SK-N-SH (cell line): Measurements from ENCODE around the gene AGPAT3.

Experiments used
- CTCF ChIP-seq: fragments of 200-600 bp; sonication (generic); IDR thresholded peaks from 2 replicates; pipeline ENCODE4 v1.6.1; 2017; ENCODE audit warnings: antibody characterized with exemption, mild to moderate bottlenecking, moderate library complexity
- EP300 ChIP-seq, 2 experiments: IDR thresholded peaks; 2 replicates each; pipeline versions ENCODE4 v1.4.0 to v1.6.1; 2012; ENCODE audit warnings: borderline replicate concordance in 1 of 2, low read depth in 1 of 2, low read length in 1 of 2
- FOXJ3 ChIP-seq: sonication (generic); formaldehyde crosslinking; IDR thresholded peaks from 2 replicates; pipeline ENCODE4 v1.5.1; 2020; ENCODE audit warnings: mild to moderate bottlenecking, missing genetic modification reagents
- JUND ChIP-seq: IDR thresholded peaks from 2 replicates; pipeline ENCODE4 v1.4.0; 2012
- POLR2AphosphoS5 ChIP-seq: IDR thresholded peaks from 2 replicates; pipeline ENCODE4 v1.6.1; 2012; ENCODE audit warnings: low read depth, low read length
- RAD21 ChIP-seq: IDR thresholded peaks from 2 replicates; pipeline ENCODE4 v1.6.1; 2012; ENCODE audit warnings: mild to moderate bottlenecking, low read length
- SIN3A ChIP-seq: IDR thresholded peaks from 2 replicates; pipeline ENCODE4 v1.6.1; 2012; ENCODE audit warnings: low read depth, mild to moderate bottlenecking, low read length, moderate library complexity, borderline replicate concordance
- TAF1 ChIP-seq: IDR thresholded peaks from 2 replicates; pipeline ENCODE4 v1.6.1; 2012; ENCODE audit warnings: low read depth, mild to moderate bottlenecking, low read length, moderate library complexity, borderline replicate concordance
- TCF12 ChIP-seq: IDR thresholded peaks from 2 replicates; pipeline ENCODE4 v1.4.0; 2012
- USF1 ChIP-seq: IDR thresholded peaks from 2 replicates; pipeline ENCODE4 v1.4.0; 2012; ENCODE audit warnings: low read depth, borderline replicate concordance
- YY1 ChIP-seq: IDR thresholded peaks from 2 replicates; pipeline ENCODE4 v1.4.0; 2012; ENCODE audit warnings: low read depth, mild to moderate bottlenecking

DNA sequence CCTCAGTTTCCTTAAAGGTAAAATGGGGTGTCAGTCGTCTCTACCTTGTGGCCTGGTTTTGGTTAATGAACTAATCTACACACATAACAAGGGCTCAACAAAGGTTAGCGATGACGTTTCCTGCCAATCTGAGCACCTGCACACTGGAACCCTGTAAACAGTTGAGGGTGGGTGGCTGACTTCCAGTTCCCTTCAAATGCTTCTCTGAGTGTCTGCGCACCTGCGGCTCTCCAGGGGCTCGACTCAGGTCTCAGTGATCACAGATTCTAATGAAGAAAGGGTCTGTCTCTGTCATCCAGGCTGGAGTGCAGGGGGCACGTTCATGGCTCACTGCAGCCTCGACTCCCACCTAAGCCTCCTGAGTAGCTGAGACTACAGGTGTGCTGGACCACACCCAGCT lies 3.3 kb upstream of the AGPAT3 start:
- no peak for TF ChIP-seq SIN3A
- TF ChIP-seq USF1 = no peak
- no peak for TF ChIP-seq EP300 (IDR thresholded peaks at IDR 0.05; ENCODE audit: borderline replicate concordance in 1 of 2, low read depth in 1 of 2, low read length in 1 of 2)
- no peak for TF ChIP-seq CTCF
- no peak for TF ChIP-seq FOXJ3 (CRISPR knock-in tag)
- TF ChIP-seq JUND = no peak
- TF ChIP-seq TAF1 = no peak
- no peak for TF ChIP-seq YY1
- TF ChIP-seq TCF12 = no peak
- TF ChIP-seq RAD21 = no peak
- no peak for TF ChIP-seq POLR2AphosphoS5
